ENCODE measurements around the gene ELP6.

DNA sequence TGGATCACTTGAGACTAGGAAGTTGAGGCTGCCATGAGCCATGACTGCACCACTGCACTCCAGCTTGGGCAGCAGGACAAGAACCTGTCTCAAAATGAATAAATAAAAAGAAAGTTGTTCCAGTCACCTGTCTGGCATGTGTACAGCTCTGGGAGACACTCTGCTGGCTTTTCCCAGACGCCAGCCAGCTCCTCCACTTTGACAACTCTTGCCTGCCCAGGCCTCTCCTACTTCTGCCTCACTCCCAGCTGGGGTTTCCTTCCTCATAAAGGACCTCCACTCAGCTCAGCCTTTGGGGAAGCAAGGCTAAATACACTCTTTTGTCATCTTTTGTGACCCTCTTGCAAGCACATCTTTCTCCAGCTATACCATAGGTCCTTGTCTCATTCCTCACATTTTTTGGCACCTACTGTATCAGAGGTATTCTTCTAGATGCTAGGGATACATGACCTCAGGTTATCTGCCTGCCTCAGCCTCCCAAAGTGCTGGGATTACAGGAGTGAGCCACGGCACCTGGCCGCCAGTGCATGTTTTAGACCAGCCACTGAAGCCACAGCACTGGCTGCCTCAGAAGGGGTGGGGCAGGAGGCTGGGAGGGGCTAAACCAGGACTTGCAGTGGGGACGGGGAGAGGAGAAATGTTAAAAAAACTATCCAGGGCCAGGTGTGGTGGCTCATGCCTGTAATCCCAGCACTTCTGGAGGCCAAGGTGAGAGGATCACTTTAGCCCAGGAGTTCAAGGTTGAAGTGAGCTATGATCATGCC is 10.0 kb upstream of the ELP6 start:
- TF ChIP-seq ZFP3 (CRISPR knock-in tag; IDR thresholded peaks at IDR 0.05) (no peak), OSR1 (CRISPR knock-in tag; IDR thresholded peaks at IDR 0.05) (no peak), PPARA (CRISPR knock-in tag; IDR thresholded peaks at IDR 0.05; ENCODE audit: borderline replicate concordance) (no peak), RARB (CRISPR knock-in tag; IDR thresholded peaks at IDR 0.05) (no peak), SNAI2 (CRISPR knock-in tag; IDR thresholded peaks at IDR 0.05) (no peak), ARNTL (CRISPR knock-in tag; IDR thresholded peaks at IDR 0.05; ENCODE audit: borderline replicate concordance, low read depth) (no peak), ZFP30 (CRISPR knock-in tag; IDR thresholded peaks at IDR 0.05) (no peak), ZC3H10 (CRISPR knock-in tag; IDR thresholded peaks at IDR 0.05) (no peak)
- TF ChIP-seq, protein P1, sequence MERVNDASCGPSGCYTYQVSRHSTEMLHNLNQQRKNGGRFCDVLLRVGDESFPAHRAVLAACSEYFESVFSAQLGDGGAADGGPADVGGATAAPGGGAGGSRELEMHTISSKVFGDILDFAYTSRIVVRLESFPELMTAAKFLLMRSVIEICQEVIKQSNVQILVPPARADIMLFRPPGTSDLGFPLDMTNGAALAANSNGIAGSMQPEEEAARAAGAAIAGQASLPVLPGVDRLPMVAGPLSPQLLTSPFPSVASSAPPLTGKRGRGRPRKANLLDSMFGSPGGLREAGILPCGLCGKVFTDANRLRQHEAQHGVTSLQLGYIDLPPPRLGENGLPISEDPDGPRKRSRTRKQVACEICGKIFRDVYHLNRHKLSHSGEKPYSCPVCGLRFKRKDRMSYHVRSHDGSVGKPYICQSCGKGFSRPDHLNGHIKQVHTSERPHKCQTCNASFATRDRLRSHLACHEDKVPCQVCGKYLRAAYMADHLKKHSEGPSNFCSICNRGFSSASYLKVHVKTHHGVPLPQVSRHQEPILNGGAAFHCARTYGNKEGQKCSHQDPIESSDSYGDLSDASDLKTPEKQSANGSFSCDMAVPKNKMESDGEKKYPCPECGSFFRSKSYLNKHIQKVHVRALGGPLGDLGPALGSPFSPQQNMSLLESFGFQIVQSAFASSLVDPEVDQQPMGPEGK (CRISPR knock-in tag; IDR thresholded peaks at IDR 0.05; ENCODE audit: borderline replicate concordance) = no peak
- TF ChIP-seq, protein P2, sequence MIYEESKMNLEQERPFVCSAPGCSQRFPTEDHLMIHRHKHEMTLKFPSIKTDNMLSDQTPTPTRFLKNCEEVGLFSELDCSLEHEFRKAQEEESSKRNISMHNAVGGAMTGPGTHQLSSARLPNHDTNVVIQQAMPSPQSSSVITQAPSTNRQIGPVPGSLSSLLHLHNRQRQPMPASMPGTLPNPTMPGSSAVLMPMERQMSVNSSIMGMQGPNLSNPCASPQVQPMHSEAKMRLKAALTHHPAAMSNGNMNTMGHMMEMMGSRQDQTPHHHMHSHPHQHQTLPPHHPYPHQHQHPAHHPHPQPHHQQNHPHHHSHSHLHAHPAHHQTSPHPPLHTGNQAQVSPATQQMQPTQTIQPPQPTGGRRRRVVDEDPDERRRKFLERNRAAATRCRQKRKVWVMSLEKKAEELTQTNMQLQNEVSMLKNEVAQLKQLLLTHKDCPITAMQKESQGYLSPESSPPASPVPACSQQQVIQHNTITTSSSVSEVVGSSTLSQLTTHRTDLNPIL (CRISPR knock-in tag; IDR thresholded peaks at IDR 0.05; ENCODE audit: low read depth) = no peak
